ENCODE data around the gene MS4A14. TPM values are rescaled to one million over a fixed set of nuclear protein-coding genes. Genes with fewer than 3 reads are reported as not detected.

The MS4A14 gene
- total and polyA plus RNA-seq, 2 of the 8 experiments (the other 6 are each of a cell fraction or from before 2014, with no cell fraction given) = not detected

- no peak for TF ChIP-seq NRF1 (IDR thresholded peaks at IDR 0.05; ENCODE audit: low read depth, low read length)
- no peak for TF ChIP-seq SIRT6 (IDR thresholded peaks at IDR 0.05; ENCODE audit: low read length)
- no peak for TF ChIP-seq RFX5 (IDR thresholded peaks at IDR 0.05; ENCODE audit: borderline replicate concordance, low read depth, low read length)
- no peak for TF ChIP-seq TCF12 (IDR thresholded peaks at IDR 0.05; ENCODE audit: low read depth, low read length)
- TF ChIP-seq SP4 (IDR thresholded peaks at IDR 0.05; ENCODE audit: low read length) = no peak
- TF ChIP-seq SP1 (IDR thresholded peaks at IDR 0.05; ENCODE audit: low read depth, low read length) = no peak
- TF ChIP-seq ZNF274 (IDR thresholded peaks at IDR 0.05; ENCODE audit: borderline replicate concordance, extremely low read depth, low read length) = no peak
- TF ChIP-seq PHF8 (conservative IDR thresholded peaks at IDR 0.05; ENCODE audit: low read depth, low read length) = no peak
Observed at GRCh38 chr11:60396382-60396781, at the start of gene MS4A14 (continued).

All from H1 (cell line).